T-helper 22 cell (primary cell): ENCODE data around the gene MAP3K14.
"Not testable (repeated sequence)": the region's sequence is repeated elsewhere in the genome, so short reads cannot be mapped to it uniquely, and the experiment has no call there.

ENCODE experiments used
- DNase-seq: peaks from one replicate; pipeline ENCODE4 v3.0.0-alpha.2; 2020; ENCODE audit warnings: low read depth

MAP3K14 gene

GRCh38 chr17:45258981-45259380 lies 57.8 kb downstream of the MAP3K14 start:
- no peak for DNase-seq

DNA sequence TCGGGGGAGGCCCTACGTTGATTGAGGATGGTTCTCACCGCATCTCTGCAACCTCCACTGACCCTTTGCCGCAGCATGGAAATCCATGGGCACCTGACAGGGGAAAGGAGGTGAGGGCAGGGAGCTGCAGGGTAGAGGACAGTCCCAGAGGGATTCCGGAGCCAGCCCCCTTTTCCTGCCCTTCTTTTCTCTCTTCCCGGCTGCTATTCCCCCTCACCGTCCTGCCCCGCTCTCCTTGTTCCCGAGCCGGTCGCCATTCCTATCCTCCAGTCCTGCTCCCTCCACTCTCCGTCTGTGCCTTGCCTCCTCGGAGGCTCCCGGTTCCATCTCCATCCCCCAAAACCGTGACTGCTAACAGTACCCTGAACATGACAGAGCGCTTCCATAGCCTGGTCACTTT lies 59.7 kb downstream of the MAP3K14 start:
- no peak for DNase-seq

- DNase-seq, result no peak
Observed at GRCh38 chr17:45256114-45256966, 60.5 kb downstream of the MAP3K14 start.

- no peak for DNase-seq
Observed at GRCh38 chr17:45255358-45255757, 61.5 kb downstream of the MAP3K14 start.

GRCh38 chr17:45253879-45254278 lies 62.9 kb downstream of the MAP3K14 start:
- DNase-seq, result no peak

DNA sequence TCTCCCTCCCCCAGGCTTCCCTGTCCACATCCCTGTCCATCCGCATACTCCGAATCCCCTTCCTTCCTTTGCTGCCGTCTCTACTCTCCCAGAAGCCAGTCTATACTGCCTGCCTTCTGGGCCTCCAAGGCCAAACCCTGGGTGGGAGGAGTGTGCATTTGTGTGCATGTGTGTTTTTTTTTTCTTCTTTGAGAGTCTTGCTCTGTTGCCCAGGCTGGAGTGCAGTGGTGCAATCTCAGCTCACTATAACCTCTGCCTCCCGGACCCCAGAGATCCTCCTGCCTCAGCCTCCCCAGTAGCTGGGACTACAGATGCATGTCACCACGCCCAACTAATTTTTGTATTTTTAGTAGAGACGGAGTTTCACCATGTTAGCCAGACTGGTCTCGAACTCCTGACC lies 63.6 kb downstream of the MAP3K14 start:
- not testable (repeated sequence) for DNase-seq

- DNase-seq, result no peak
Observed at GRCh38 chr17:45251931-45252330, 64.9 kb downstream of the MAP3K14 start.

- DNase-seq, result peak; percentile 78
Observed at GRCh38 chr17:45248132-45248957, 68.5 kb downstream of the MAP3K14 start.

- DNase-seq, result peak; percentile 99
Observed at GRCh38 chr17:45247429-45248131, 69.2 kb downstream of the MAP3K14 start.

- no peak for DNase-seq
Observed at GRCh38 chr17:45246861-45247428, 69.9 kb downstream of the MAP3K14 start.

DNA sequence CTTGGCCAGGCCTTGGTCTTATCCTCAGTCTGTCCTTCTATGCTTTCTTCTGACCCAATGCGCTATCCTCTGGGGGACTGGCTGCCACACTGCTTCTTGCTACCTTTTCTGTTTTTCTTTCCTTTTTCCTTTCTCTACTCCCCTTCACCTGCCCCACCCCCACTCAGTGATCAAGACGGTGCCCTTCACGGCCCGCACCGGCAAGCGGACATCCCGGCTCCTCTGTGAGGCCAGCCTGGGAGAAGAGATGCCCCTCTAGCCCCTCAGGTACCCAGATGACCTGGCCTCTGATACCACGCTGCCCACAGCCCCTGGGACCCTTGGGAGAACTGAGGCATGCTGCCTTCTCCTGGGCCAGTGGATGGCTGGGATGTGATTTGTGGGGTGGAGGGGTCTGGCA lies 70.5 kb downstream of the MAP3K14 start:
- no peak for DNase-seq

- no peak for DNase-seq
Observed at GRCh38 chr17:45244725-45245656, 71.8 kb downstream of the MAP3K14 start.

- DNase-seq, result no peak
Observed at GRCh38 chr17:45243750-45244149, 73.1 kb downstream of the MAP3K14 start.

- no peak for DNase-seq
Observed at GRCh38 chr17:45242029-45242414, 74.8 kb downstream of the MAP3K14 start.

GRCh38 chr17:45241328-45242028 lies 75.3 kb downstream of the MAP3K14 start:
- DNase-seq, result no peak

- no peak for DNase-seq
Observed at GRCh38 chr17:45240905-45241327, 75.9 kb downstream of the MAP3K14 start.

DNA sequence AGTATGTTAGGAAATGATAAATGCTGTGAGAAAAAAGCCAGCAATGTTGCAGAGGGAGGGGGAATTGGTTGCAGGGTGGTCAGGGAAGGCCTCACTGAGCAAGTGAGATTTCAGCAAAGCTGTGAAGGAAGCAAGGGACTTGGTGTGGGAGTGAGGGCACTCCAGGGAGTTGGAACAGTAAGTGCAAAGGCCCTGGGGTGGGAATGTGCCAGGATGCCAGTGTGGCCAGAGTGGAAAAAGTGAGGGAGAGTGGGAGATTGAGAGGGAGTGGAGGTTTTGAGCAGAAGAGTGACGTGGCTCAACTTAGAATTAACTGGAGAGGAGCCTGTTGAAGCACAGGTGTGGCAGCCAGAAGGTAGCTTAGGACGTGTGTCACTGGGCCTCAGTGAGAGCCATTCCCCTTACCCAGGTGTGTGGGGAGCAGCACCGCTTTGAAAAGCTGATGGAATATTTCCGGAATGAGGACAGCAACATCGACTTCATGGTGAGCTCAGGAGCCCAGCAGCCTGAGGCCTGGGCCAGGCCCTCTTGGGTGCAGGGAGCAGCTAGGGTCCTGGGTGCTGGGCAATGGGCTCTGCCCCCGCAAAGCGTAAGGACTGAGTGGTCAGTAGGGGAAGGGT lies 78.6 kb downstream of the MAP3K14 start:
- DNase-seq, result no peak

GRCh38 chr17:45237686-45238085 lies 79.1 kb downstream of the MAP3K14 start:
- DNase-seq, result no peak

- no peak for DNase-seq
Observed at GRCh38 chr17:45236282-45236606, 80.6 kb downstream of the MAP3K14 start.
